Vagina (tissue), 2 donors: Measurements from ENCODE around the gene BSND.

Experiments used
- CTCF ChIP-seq, 3 experiments: fragments of 450-650 bp in 2 of 3; fragments of 200-600 bp in 1 of 3; sonication (generic) in 1 of 3; IDR thresholded peaks; one replicate each; pipeline ENCODE4 v1.5.1; 2017 to 2019; ENCODE audit warnings: antibody characterized with exemption in 3 of 3, mild to moderate bottlenecking in 2 of 3, moderate library complexity in 2 of 3
- POLR2A ChIP-seq, 2 donors: fragments of 450-650 bp; IDR thresholded peaks; one replicate each; pipeline ENCODE4 v1.6.1; 2017; ENCODE audit warnings: antibody characterized with exemption in 2 of 2, mild to moderate bottlenecking in 2 of 2, moderate library complexity in 2 of 2

GRCh38 chr1:55015123-55015522 is 16.4 kb downstream of the BSND start:
- TF ChIP-seq POLR2A (IDR thresholded peaks at IDR 0.05) (no peak), CTCF (IDR thresholded peaks at IDR 0.05) (no peak)
